B cell (primary cell): ENCODE results near the gene ITGAE.

Experiments used
- CTCF ChIP-seq: fragments of 200-600 bp; IDR thresholded peaks from one replicate; pipeline ENCODE4 v1.8.0; 2022; ENCODE audit warnings: antibody characterized with exemption, mild to moderate bottlenecking
- EZH2 ChIP-seq: IDR thresholded peaks from 2 replicates; pipeline ENCODE4 v1.6.1; 2012; ENCODE audit warnings: borderline replicate concordance, low read depth, mild to moderate bottlenecking, moderate library complexity, low read length; ENCODE audit not compliant: insufficient read depth, poor library complexity, severe bottlenecking

- TF ChIP-seq CTCF (no peak), EZH2 (no peak)
Observed at GRCh38 chr17:3848229-3848835, 47.3 kb upstream of the ITGAE start.
